K562 (cell line): ENCODE results near the gene A4GALT. TPM values are rescaled to one million over a fixed set of nuclear protein-coding genes. Genes with fewer than 3 reads are reported as not detected.

ENCODE experiments used
- ATAC-seq: fragments of 200-7000 bp; cut with Tn5 transposase; 3 replicates; pipeline ENCODE4 v1.9.1; 2020; ENCODE audit warnings: moderate library complexity
- BruUV-seq: library from RNA; stranded (reverse); fragments of 400-500 nt; replicated peaks from 2 replicates; lab custom pipeline; 2021; lab: Mats Ljungman, UMichigan
- CTCF ChIA-PET: fragments of 300-600 bp; formaldehyde crosslinking; extraction: SDS; loops from one replicate; lab custom pipeline; 2021; ENCODE audit warnings: low intra/inter-chr PET ratio; lab: Yijun Ruan, JAX
- POLR2A ChIA-PET: fragments of 300-600, 350-650 bp; sonication (Branson Sonifier 250); formaldehyde crosslinking; extraction: SDS; loops from one replicate; lab custom pipeline; 2021; ENCODE audit warnings: antibody characterized with exemption, inconsistent platforms; lab: Yijun Ruan, JAX
- DNase-seq, 4 experiments: peaks; one replicate each; pipeline versions ENCODE4 v3.0.0 to v3.0.0-alpha.2; 2011 to 2018; ENCODE audit warnings: low spot score in 3 of 4, mixed read lengths in 3 of 4; ENCODE audit errors: extremely low read depth in 1 of 4
- FAIRE-seq: peaks from 2 replicates; lab custom pipeline; 2011; peaks lifted over from hg19 to GRCh38; lab: Jason Lieb, UNC
- H2AFZ ChIP-seq: 2 replicates; pipeline ENCODE4 v1.6.0; 2011; ENCODE audit warnings: low read depth, low read length, control low read depth, inconsistent platforms
- H3K27ac ChIP-seq: fragments of 200-600 bp; 3 replicates; pipeline ENCODE4 v1.8.0; 2011; ENCODE audit warnings: low read depth, mild to moderate bottlenecking, control low read depth, inconsistent platforms, low read length, moderate library complexity, mixed read lengths; ENCODE audit errors: extremely low read depth
- H3K27me3 ChIP-seq, 2 experiments: fragments of 300-600 bp in 1 of 2; 2 replicates in 1 of 2; 3 replicates in 1 of 2; pipeline versions ENCODE4 v1.6.0 to v1.8.0; 2011; ENCODE audit warnings: inconsistent platforms in 2 of 2, low read length in 2 of 2, mild to moderate bottlenecking in 1 of 2, mixed read lengths in 1 of 2, moderate library complexity in 1 of 2; ENCODE audit not compliant: control insufficient read depth in 2 of 2, insufficient read depth in 2 of 2
- H3K36me3 ChIP-seq: fragments of 300-600 bp; 3 replicates; pipeline ENCODE4 v1.8.0; 2011; ENCODE audit warnings: mild to moderate bottlenecking, low read length, inconsistent platforms; ENCODE audit not compliant: control insufficient read depth, insufficient read depth
- H3K4me1 ChIP-seq, 2 experiments: fragments of 200-600 bp in 1 of 2; replicated peaks in 1 of 2; 2 replicates in 1 of 2; 3 replicates in 1 of 2; pipeline versions ENCODE4 v1.5.1 to v1.8.0; 2011; ENCODE audit warnings: inconsistent platforms in 2 of 2, low read length in 2 of 2, mild to moderate bottlenecking in 1 of 2, mixed read lengths in 1 of 2, moderate library complexity in 1 of 2; ENCODE audit not compliant: control insufficient read depth in 2 of 2, insufficient read depth in 2 of 2
- H3K4me2 ChIP-seq: 2 replicates; pipeline ENCODE4 v1.6.1; 2011; ENCODE audit warnings: low read length, control low read depth, inconsistent platforms, mixed read lengths; ENCODE audit not compliant: insufficient read depth
- H3K4me3 ChIP-seq: fragments of 200-600 bp; sonication (generic), shearing (Covaris generic); 2 replicates; pipeline ENCODE4 v1.5.1; 2016; ENCODE audit warnings: control low read depth, inconsistent platforms
- H3K79me2 ChIP-seq: fragments of 200-600 bp; 3 replicates; pipeline ENCODE4 v1.8.0; 2011; ENCODE audit warnings: low read length, inconsistent platforms; ENCODE audit not compliant: control insufficient read depth, insufficient read depth
- H3K9ac ChIP-seq, 2 experiments: 2 replicates each; pipeline versions ENCODE4 v1.6.0 to v1.6.1; 2011; ENCODE audit warnings: low read depth in 2 of 2, low read length in 2 of 2, control low read depth in 1 of 2, inconsistent platforms in 1 of 2, mild to moderate bottlenecking in 1 of 2, mixed read lengths in 1 of 2; ENCODE audit not compliant: insufficient read depth in 1 of 2
- H3K9me1 ChIP-seq: one replicate; pipeline ENCODE4 v1.6.0; 2011; ENCODE audit warnings: inconsistent platforms, mild to moderate bottlenecking, low read length, moderate library complexity; ENCODE audit not compliant: control insufficient read depth, insufficient read depth
- H3K9me3 ChIP-seq: replicated peaks from 2 replicates; pipeline ENCODE4 v1.5.1; 2011; ENCODE audit warnings: low read depth, low read length, inconsistent platforms; ENCODE audit not compliant: control insufficient read depth, insufficient read depth
- H4K20me1 ChIP-seq: replicated peaks from 2 replicates; pipeline ENCODE4 v1.6.1; 2011; ENCODE audit warnings: low read length, inconsistent platforms, mixed read lengths; ENCODE audit not compliant: control insufficient read depth, insufficient read depth
- DMBX1 ChIP-seq: fragments of 250-450 bp; sonication (Bioruptor Pico); IDR thresholded peaks from 2 replicates; pipeline ENCODE4 v1.8.0; 2022; ENCODE audit warnings: inconsistent platforms, mild to moderate bottlenecking, moderate library complexity, borderline replicate concordance
- E4F1 ChIP-seq: fragments of 250-450 bp; sonication (Bioruptor Pico); IDR thresholded peaks from 2 replicates; pipeline ENCODE4 v1.5.0; 2021; ENCODE audit warnings: mild to moderate bottlenecking, borderline replicate concordance
- EP300 ChIP-seq: IDR thresholded peaks from 2 replicates; pipeline ENCODE4 v1.6.1; 2012; ENCODE audit warnings: low read length, improper control_type of control experiment
- GABPA ChIP-seq: fragments of 200-800 bp; sonication (Bioruptor generic); conservative IDR thresholded peaks from 2 replicates; pipeline ENCODE4 v1.6.1; 2016; ENCODE audit warnings: low read depth, missing genetic modification characterization, missing compliant biosample characterization
- HMG20B ChIP-seq: fragments of 250-450 bp; sonication (Bioruptor Pico); IDR thresholded peaks from 2 replicates; pipeline ENCODE4 v1.5.0; 2021; ENCODE audit warnings: mild to moderate bottlenecking
- MEF2A ChIP-seq: IDR thresholded peaks from 2 replicates; pipeline ENCODE4 v1.6.1; 2011; ENCODE audit warnings: low read depth, mild to moderate bottlenecking, low read length, moderate library complexity; ENCODE audit not compliant: control insufficient read depth
- POLR2A ChIP-seq: fragments of 450-650 bp; conservative IDR thresholded peaks from 2 replicates; pipeline ENCODE4 v1.6.1; 2016
- TBP ChIP-seq: optimal IDR thresholded peaks from 2 replicates; pipeline ENCODE3; 2011; ENCODE audit warnings: low read depth, low read length, improper control_type of control experiment
- ZBTB49 ChIP-seq: sonication (generic); formaldehyde crosslinking; IDR thresholded peaks from 2 replicates; pipeline ENCODE4 v1.8.0; 2022; ENCODE audit warnings: missing genetic modification reagents, mild to moderate bottlenecking, borderline replicate concordance
- ZNF134 ChIP-seq: fragments of 250-450 bp; sonication (Bioruptor Pico); conservative IDR thresholded peaks from 2 replicates; pipeline ENCODE4 v1.4.0; 2020
- ZNF511 ChIP-seq: sonication (generic); formaldehyde crosslinking; IDR thresholded peaks from 2 replicates; pipeline ENCODE4 v1.8.0; 2022; ENCODE audit warnings: mild to moderate bottlenecking, missing genetic modification reagents
- WGBS: fragments of 100-300 bp; shearing (Covaris generic); methylation state at CpG from one replicate; pipeline ENCODE4 v1.1.6; 2016; ENCODE audit warnings: low coverage, mixed read lengths; ENCODE audit not compliant: insufficient coverage; ENCODE audit errors: missing lambda C conversion rate; 5-methylcytosine and 5-hydroxymethylcytosine counted together
- in situ Hi-C: fragments of 300-500 bp; cut with MboI; formaldehyde crosslinking; loops from 4 replicates; pipeline ENCODE4 v1.15.0; 2018; ENCODE audit warnings: inconsistent platforms, mixed read lengths
- intact Hi-C: fragments of 100-400 bp; cut with micrococcal nuclease; formaldehyde crosslinking; loops from 2 replicates; pipeline ENCODE4 v1.14.2; 2022
- polyA plus RNA-seq, 8 experiments: library from polyadenylated mRNA; depleted of rRNA in 4 of 8; stranded (reverse) in 5 of 8; unstranded in 3 of 8; fragments of >200 nt; fragmentation: Nextera tagmentation in 2 of 8; fragmentation: Illumina TruSeq in 1 of 8; extraction: Ambion mirVana in 2 of 8; extraction: Trizol in 1 of 8; gene quantifications; 2 replicates each; pipeline versions ENCODE4 v1.2.1 to v1.2.3, GENCODE V29; 2011 to 2014; ENCODE audit warnings: inconsistent platforms in 1 of 8, missing spikeins in 1 of 8
- total RNA-seq, 7 experiments: library from RNA; depleted of rRNA in 6 of 7; stranded (reverse); fragments of >200 nt in 6 of 7; fragmentation: Illumina TruSeq in 2 of 7; extraction: Trizol in 2 of 7; gene quantifications; 2 replicates each; pipeline versions ENCODE4 v1.2.1 to v1.2.3, GENCODE V29; 2011 to 2021; ENCODE audit warnings: low replicate concordance in 1 of 7
- TF ChIP-seq, protein P1 (sequence below): sonication (generic); formaldehyde crosslinking; IDR thresholded peaks from 2 replicates; pipeline ENCODE4 v1.5.0; 2020; ENCODE audit warnings: missing genetic modification reagents

The A4GALT gene
- total and polyA plus RNA-seq, 9 of the 15 experiments (the other 6 are each of a cell fraction or from before 2014, with no cell fraction given), result 0.07 to 0.11 TPM; not detected in 7

GRCh38 chr22:42719133-42719532 lies 1.5 kb downstream of the A4GALT start:
- BruUV-seq, result no TSS peak
- H3K27me3 ChIP-seq, result peaks cover 15 to 27% of the 10 kb centered on the region in 2 experiments; a peak in 4 of 5 replicates
- 0% methylated on average over 2 of the region's 2 CpGs for WGBS
- TF ChIP-seq, protein P1, sequence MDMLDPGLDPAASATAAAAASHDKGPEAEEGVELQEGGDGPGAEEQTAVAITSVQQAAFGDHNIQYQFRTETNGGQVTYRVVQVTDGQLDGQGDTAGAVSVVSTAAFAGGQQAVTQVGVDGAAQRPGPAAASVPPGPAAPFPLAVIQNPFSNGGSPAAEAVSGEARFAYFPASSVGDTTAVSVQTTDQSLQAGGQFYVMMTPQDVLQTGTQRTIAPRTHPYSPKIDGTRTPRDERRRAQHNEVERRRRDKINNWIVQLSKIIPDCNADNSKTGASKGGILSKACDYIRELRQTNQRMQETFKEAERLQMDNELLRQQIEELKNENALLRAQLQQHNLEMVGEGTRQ (CRISPR knock-in tag), result no peak
- TF ChIP-seq ZNF511 (CRISPR knock-in tag), result no peak
- no peak for TF ChIP-seq E4F1 (CRISPR knock-in tag)
- no peak for TF ChIP-seq ZBTB49 (CRISPR knock-in tag)
- TF ChIP-seq DMBX1, result no peak
- no peak for TF ChIP-seq MEF2A
- no peak for TF ChIP-seq POLR2A
- TF ChIP-seq TBP, result no peak
- no peak for TF ChIP-seq EP300
- no peak for TF ChIP-seq HMG20B (CRISPR knock-in tag)
- TF ChIP-seq GABPA, result no peak
- TF ChIP-seq ZNF134, result no peak
- TF ChIP-seq, all 486 proteins: peak for 0
- DNase-seq (no peak), ATAC-seq (no peak), FAIRE-seq (no peak)
- no peak overlapping the region for H3K4me2 ChIP-seq
- no peak overlapping the region for H3K9ac ChIP-seq
- H3K27ac ChIP-seq, result no peak overlapping the region
- peaks cover 5% of the 10 kb centered on the region; the same call in 1 of the 2 replicates for H4K20me1 ChIP-seq
- H2AFZ ChIP-seq, result no peak overlapping the region
- no peak overlapping the region for H3K4me3 ChIP-seq
- peaks cover 14 to 27% of the 10 kb centered on the region in 2 experiments; a peak in 4 of 5 replicates for H3K4me1 ChIP-seq
- ChIA-PET CTCF (no interaction called here), POLR2A (no interaction called here)
- no peaks in the 10 kb centered on the region for H3K36me3 ChIP-seq
- H3K79me2 ChIP-seq, result no peaks in the 10 kb centered on the region
- H3K9me3 ChIP-seq, result no peaks in the 10 kb centered on the region
- intact Hi-C loops, result no loop called here
- peaks cover 5% of the 10 kb centered on the region for H3K9me1 ChIP-seq
- in situ Hi-C loops, result no loop called here
